GM18868 (cell line): ENCODE data around the gene CDCA3.
"Not testable (repeated sequence)": the region's sequence is repeated elsewhere in the genome, so short reads cannot be mapped to it uniquely, and the experiment has no call there.

Experiments
- ATAC-seq: cut with Tn5 transposase; IDR thresholded peaks from one replicate; pipeline ENCODE4 v1.9.1; 2021; ENCODE audit warnings: mild to moderate bottlenecking, moderate library complexity; ENCODE audit not compliant: unreplicated experiment

The CDCA3 gene

DNA sequence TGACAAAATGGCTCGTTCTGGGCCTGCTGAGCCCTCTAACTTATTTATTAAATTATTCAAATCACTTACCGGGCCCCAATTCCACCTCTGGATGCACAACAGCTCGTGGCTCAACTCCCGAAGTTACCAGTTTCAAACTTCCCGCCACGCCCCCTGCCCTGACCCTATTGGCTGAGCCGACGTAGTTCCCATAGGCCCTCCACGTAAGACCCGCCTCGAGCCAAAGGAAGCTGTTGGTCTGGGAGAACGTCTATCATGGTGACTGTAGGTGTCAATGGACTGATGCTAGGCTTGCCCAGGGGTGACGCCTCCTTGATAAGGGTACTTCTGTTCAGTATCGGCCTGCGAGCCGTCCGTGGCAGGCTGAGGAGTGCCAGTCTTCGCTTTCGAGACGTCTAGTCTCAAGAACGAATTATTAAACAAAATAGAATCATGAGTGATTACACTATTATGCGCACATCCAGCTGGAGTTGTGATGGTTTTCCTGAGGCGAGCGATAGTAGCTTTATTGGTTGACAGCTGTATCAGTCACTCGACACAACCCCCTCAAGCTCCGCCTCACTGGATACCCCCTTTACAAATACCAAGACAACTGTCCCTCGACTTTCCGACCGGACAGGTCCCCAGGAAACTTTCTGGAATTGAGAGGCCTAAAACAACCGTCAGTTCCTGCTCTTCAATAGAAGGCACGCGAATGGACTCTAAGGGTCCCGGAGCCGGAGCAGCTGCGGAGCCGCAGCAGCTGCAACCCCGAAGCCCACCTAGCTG lies at the start of gene CDCA3:
Gene CDCA3 (minus strand): TSS at position 134 of the 768 bp plus-strand sequence. CDS start 334 bp downstream, outside the sequence.
- ATAC-seq, result peak; percentile 55

GRCh38 chr12:6899837-6900519 lies 48.9 kb upstream of the CDCA3 start:
- no peak for ATAC-seq

DNA sequence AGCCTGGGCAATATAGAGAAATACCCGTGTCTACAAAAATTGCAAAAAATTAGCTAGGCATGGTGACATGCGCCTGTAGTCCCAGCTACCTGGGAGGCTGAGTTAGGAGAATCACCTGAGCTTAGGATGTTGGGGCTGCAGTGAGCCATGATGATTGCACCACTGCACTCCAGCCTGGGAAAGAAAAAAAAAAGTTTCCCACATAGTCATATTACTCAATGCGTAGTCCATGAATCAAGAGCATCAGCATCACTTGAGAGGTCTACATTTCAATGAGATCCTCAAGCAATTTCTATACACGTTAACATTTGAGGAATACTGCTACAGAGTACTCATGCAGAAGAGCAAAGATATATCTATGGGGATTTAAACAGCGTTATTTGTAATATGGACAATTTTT lies 48.3 kb upstream of the CDCA3 start:
- ATAC-seq, result no peak

DNA sequence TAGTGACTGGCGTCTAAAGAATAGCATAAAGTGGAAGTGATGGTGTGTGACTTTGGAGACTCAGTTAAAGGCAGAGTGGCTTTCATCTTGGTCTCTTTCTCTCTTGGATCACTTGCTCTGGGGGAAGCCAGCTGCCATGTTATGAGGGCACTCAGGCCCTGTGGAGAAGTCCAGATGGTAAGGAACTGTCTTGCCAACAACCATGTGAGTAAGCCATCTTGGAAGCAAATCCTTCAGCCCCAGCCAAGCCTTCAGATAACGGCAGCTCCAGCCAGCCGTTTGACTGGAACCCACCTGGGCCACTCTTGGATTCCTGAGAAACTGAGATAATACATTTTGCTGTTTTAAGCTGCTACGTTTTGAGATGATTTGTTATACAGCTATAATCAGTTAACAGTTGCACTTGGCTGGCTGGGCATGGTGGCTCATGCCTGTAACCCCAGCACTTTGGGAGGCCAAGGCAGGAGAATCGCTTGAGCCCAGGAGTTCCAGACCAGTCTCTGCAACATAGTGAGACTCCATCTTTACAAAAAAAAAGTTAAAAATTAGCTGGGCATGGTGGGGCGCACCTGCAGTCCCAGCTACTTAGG lies 45.9 kb upstream of the CDCA3 start:
- ATAC-seq, result no peak

DNA sequence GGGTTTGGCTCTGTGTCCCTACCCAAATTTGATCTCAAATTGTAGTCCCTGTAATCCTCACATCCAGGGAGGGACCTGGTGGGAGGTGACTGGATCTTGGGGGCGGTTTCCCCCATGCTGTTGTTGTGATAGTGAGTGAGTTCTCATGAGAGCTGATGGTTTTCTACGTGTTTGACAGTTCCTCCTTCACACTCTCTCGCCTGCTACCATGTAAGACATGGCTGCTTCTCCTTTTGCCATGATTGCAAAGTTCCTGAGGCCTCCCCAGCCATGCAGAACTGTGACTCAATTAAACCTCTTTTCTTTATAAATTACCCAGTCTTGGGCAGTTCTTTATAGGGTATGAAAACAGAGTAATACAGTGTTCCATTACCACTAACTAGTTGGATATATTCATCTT lies 43.2 kb upstream of the CDCA3 start:
- ATAC-seq, result no peak

- not testable (repeated sequence) for ATAC-seq
Observed at GRCh38 chr12:6892683-6893082, 41.6 kb upstream of the CDCA3 start.

GRCh38 chr12:6891646-6892001 lies 40.5 kb upstream of the CDCA3 start:
- no peak for ATAC-seq

GRCh38 chr12:6890789-6891645 lies 39.9 kb upstream of the CDCA3 start:
- ATAC-seq, result peak; percentile 95

DNA sequence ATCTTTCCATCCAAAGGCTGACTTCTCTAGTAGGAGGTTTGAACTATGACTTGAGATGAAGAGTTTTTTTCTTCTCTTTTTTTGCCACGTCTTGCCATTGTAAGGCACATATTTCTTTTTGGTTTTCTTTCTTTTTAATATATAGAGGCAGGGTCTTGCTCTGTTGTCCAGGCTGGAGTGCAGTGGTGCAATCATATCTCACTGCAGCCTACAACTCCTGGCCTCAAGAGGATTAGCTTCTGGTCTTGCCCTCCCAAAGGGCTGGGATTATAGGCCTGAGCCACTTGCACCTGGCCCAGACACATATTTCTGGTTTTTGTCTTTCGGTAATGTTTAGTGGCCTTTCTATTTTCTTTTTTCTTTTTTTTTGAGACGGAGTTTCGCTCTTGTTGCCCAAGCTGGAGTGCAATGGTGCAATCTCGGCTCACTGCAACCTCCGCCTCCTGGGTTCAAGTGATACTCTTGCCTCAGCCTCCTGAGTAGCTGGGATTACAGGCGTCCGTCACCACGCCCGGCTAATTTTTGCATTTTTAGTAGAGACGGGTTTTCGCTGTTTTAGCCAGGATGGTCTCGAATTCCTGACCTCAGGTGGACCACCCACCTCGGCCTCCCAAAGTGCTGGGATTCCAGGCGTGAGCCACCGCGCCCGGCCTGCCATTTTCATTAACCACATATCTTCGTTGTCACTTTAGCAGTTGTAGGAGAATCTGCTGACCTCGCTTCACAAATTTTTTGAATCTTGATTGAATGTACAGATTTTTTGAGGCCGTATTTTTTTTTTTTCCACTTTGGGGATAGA lies 38.9 kb upstream of the CDCA3 start:
- ATAC-seq, result not testable (repeated sequence)

DNA sequence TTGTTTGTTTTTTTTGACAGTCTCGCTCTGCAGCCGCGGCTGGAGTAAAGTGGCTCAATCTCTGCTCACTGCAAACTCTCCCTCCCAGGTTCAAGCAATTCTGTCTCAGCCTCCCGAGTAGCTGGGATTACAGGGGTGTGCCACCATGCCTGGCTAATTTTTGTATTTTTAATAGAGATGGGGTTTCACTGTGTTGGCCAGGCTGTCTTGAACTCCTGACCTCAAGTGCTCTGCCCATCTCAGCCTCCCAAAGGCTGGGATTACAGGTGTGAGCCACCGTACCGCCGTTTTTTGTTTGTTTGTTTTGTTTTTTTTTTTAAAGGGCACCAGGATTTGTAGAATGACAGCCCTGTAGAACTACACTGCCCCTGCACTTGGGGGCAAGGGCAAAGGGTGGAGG lies 37.7 kb upstream of the CDCA3 start:
- ATAC-seq, result not testable (repeated sequence)

DNA sequence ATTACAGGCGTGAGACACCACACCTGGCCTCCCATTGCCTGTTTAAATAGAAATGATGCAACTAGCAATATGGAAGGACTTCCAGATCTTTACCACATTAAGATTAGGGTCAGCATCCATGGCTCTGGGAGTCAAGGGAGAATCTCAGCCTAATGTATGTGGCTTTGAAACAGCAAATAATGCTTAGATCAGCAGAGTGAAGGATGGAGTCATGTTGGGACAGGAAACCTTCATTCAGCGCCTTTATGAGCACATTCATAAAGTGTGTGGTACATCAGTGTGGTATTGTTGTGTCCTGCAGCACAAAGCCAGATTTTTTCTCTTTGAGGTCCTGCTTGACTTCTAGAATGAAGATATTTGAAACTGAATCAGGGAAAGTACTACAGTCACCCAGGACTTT lies 37.3 kb upstream of the CDCA3 start:
- no peak for ATAC-seq

DNA sequence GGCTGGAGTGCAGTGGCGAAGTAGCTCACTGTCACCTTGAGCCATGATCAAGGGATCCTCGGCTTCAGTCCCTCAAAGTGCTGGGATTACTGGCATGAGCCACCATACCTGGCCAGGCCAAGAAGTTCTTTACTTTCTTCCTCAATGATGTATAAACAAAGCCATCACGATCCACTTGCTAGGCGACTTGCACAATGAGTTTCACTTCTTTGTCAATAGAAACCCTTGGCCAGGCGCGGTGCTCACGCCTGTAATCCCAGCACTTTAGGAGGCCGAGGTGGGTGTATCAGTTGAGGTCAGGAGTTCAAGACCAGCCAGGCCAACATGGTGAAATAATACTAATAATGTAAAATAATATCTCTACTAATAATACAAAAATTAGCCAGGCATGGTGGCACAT lies 36.4 kb upstream of the CDCA3 start:
- no peak for ATAC-seq

DNA sequence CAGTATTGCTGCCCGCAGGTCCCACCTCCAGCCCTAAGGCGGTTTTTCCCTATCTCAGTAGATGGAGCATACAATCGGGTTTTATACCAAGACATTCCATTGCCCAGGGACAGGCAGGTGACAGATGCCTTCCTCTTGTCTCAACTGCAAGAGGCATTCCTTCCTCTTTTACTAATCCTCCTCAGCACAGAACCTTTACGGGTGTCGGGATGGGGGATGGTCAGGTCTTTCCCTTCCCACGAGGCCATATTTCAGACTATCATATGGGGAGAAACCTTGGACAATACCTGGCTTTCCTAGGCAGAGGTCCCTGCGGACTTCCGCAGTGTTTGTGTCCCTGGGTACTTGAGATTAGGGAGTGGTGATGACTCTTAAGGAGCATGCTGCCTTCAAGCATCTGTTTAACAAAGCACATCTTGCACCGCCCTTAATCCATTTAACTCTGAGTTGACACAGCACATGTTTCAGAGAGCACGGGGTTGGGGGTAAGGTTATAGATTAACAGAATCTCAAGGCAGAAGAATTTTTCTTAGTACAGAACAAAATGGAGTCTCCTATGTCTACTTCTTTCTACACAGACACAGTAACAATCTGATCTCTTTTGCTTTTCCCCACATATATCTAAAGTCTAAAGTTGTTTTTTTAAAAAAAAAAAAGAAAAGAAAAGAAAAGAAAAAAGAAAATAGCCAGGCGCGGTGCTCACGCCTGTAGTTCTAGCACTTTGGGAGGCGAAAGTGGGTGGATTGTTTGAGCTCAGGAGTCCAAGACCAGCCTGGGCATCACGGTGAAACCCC lies 35.3 kb upstream of the CDCA3 start:
- not testable (repeated sequence) for ATAC-seq

DNA sequence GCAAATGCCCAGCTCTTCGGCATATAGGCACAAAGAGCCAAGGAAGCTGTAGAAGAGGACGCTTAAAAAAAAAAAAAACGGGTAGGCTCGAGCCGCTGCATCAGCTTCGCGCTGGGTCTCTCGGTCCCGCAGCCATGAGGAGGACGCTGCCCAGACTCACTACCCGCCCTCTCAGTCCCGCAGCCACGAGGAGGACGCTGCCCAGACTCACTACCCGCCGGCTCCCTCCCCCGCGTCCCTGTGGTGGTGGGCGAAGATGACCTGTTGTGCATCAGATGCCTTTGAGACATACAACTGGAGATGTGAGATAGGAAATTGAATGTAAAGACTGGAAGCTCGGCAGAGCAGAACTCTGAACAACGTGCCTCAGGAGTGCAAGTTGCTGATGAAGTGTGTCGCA lies 33.5 kb upstream of the CDCA3 start:
- no peak for ATAC-seq

GRCh38 chr12:6883683-6884082 lies 32.6 kb upstream of the CDCA3 start:
- no peak for ATAC-seq

- ATAC-seq, result no peak
Observed at GRCh38 chr12:6883252-6883651, 32.2 kb upstream of the CDCA3 start.

DNA sequence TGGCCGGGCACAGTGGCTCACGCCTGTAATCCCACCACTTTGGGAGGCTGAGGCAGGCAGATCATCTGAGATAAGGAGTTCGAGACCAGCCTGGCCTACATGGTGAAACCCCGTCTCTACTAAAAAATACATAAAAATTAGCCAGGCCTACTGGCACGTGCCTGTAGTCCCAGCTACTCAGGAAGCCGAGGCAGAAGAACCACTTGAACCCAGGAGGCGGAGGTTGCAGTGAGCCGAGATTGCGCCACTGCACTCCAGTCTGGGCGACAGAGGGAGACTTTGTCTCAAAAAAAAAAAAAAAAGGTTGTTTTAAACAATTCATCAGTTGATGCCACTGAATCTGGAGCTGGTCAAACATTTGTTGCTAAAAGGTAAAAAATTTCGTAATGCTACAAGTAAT lies 28.7 kb upstream of the CDCA3 start:
- not testable (repeated sequence) for ATAC-seq

- not testable (repeated sequence) for ATAC-seq
Observed at GRCh38 chr12:6874015-6874368, 22.9 kb upstream of the CDCA3 start.
